GM13976 (cell line): Measurements from ENCODE around the gene ALPP.

Source experiments
- DNase-seq: peaks from one replicate; pipeline ENCODE4 v3.0.0; 2012; ENCODE audit warnings: low spot score
- in situ Hi-C: fragments of 300-500 bp; cut with MboI; formaldehyde crosslinking; loops from one replicate; pipeline ENCODE4 v1.12.0; 2022; ENCODE audit warnings: low sequenced_read_pairs, mixed read lengths, inconsistent platforms; ENCODE audit not compliant: unreplicated experiment
- TF ChIP-seq, protein P1 (sequence below): IDR thresholded peaks from 2 replicates; pipeline ENCODE4 v1.5.1; 2012; ENCODE audit warnings: borderline replicate concordance, mild to moderate bottlenecking; ENCODE audit not compliant: insufficient read depth; ENCODE audit errors: extremely low read depth, missing control alignments, control extremely low read depth

Gene ALPP

DNA sequence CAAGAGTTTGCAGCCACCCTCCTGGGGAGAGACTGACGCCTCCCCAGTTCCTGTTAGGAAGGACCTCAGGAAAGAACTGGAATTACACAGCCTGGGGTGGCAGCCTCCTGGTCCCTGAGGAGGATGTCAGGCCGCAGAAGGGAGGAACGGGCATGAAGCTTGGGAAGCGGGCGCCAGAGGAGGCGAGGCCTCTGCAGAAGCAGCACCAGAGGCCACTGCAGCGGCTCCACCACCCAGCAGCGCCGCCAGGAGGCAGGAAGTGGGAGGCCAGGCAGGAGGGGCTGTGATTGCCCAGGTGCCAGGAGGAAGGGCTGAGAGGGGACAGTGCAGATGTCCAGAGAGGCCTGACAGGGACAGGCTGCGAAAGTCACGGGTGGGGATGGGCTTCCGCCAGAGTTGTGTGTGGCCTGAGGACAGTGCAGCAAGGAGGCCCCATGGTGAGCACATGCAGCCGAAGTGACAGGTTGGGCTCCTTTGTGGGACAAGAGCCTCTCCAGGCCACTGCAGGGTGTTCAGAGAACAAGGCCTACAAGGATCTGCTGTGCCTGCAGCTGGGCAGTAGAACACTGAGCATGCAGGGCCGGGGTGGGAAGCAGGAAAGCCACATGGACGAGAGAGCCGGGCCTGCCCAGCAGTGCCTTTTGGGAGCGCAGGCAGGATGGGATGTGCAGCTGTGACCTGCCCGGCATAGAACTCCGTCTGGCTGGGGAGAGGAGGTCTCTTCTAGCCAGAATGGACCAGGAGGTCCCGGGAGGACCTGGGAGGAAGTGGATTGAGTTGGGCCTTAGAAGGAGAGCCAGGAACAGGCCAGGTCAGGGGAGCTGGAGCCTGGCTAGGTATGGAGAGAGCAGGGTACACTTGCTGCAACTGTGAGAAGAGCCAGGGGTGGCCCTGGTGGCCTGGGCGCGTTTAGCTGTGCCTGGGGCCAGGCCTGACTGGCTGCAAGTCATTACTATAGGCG lies 39.1 kb upstream of the ALPP start:
- no peak for DNase-seq
- in situ Hi-C loops, result no loop called here
- TF ChIP-seq, protein P1, sequence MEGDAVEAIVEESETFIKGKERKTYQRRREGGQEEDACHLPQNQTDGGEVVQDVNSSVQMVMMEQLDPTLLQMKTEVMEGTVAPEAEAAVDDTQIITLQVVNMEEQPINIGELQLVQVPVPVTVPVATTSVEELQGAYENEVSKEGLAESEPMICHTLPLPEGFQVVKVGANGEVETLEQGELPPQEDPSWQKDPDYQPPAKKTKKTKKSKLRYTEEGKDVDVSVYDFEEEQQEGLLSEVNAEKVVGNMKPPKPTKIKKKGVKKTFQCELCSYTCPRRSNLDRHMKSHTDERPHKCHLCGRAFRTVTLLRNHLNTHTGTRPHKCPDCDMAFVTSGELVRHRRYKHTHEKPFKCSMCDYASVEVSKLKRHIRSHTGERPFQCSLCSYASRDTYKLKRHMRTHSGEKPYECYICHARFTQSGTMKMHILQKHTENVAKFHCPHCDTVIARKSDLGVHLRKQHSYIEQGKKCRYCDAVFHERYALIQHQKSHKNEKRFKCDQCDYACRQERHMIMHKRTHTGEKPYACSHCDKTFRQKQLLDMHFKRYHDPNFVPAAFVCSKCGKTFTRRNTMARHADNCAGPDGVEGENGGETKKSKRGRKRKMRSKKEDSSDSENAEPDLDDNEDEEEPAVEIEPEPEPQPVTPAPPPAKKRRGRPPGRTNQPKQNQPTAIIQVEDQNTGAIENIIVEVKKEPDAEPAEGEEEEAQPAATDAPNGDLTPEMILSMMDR, result no peak

DNA sequence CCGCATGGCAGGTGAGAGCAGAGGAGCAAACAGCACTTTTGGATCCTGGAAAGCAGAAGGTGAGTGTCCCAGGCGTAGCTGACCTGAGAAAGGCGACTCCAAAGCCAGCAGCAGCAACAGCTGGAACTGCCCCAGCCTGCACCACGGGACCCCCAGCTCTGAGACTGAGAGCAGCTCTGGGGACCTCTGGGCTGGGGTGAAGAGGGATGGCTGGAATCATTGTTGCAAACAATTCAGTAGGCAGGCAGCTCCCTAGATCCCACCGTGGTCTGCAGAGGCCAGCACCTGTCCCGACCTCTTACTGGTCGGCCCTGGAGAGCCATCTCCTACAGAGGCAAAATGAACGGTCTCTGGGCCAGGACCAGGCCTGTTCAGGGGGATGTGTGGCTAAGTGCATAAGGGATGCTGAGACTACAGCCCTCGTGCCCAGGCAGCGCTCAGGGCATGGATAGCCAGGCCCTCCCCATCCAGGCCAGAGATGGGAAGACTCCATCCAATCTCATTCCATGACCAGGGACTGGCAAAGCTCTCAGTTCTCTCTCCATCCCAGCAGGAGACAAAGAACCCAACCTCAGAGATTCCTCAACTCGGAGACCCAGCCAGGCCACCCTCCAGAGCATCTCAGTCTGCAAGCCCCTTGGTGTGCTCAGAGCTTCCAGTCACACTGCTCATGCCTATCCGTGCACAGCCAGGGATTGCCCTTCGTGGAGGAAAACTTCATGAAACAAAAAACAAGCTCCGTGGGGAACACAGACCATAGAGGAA lies 38.2 kb upstream of the ALPP start:
- TF ChIP-seq, protein P1, result no peak

DNA sequence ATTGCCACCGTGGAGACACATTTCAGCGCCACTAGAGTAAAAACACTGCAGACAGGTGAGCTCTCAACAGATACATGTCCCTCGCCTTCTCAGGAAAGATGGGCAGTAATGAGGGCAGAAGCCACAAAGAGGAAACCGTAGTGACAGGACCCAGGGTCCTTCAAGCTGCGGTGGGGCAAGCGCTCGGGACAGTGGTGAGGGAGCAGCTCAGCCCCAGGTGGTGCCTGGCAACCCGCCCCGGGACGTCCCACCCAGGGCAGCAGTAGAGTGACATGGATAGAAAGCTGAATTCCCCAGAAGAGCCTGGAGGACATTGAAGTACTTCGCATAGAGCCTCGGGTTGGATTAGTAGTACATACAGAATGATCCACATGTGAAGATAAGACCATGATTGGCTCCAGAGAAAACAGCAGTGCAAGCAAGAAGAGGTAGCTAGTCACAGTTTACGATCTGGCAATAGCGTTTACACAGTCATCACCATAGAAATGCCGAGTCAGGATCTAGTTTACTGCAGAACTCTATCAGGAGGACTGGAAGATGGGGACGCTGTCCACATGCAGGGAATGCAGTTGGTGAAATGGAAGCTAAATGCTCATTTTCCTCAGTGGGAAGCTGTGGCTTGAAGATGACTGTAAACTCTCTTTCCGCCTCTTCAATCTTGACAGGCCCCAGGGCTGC lies 37.4 kb upstream of the ALPP start:
- in situ Hi-C loops, result no loop called here
- TF ChIP-seq, protein P1, result no peak
- DNase-seq, result no peak

More for the DNA sequence above, 38.2 kb upstream of the ALPP start:
- DNase-seq, result no peak
- in situ Hi-C loops, result no loop called here

DNA sequence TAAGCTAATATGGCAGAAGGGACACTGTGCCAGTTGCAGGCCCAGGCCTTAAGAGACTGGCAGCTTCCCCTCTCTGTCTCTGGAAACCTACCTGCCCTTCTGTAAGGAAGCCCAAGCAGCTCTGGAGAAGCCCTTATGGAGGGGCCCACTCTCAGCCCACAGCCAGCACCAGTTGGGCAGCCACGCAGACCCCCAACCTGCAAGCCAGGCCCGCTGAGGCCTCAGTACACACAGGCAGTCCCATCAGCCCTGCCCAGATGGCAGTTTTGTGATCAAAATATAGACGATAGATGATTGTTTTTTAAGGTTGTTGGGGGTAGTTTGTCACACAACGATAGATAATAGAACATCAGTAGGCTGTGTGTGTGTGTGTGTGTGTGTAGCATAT lies 36.8 kb upstream of the ALPP start:
- TF ChIP-seq, protein P1, result no peak
- in situ Hi-C loops, result no loop called here

DNA sequence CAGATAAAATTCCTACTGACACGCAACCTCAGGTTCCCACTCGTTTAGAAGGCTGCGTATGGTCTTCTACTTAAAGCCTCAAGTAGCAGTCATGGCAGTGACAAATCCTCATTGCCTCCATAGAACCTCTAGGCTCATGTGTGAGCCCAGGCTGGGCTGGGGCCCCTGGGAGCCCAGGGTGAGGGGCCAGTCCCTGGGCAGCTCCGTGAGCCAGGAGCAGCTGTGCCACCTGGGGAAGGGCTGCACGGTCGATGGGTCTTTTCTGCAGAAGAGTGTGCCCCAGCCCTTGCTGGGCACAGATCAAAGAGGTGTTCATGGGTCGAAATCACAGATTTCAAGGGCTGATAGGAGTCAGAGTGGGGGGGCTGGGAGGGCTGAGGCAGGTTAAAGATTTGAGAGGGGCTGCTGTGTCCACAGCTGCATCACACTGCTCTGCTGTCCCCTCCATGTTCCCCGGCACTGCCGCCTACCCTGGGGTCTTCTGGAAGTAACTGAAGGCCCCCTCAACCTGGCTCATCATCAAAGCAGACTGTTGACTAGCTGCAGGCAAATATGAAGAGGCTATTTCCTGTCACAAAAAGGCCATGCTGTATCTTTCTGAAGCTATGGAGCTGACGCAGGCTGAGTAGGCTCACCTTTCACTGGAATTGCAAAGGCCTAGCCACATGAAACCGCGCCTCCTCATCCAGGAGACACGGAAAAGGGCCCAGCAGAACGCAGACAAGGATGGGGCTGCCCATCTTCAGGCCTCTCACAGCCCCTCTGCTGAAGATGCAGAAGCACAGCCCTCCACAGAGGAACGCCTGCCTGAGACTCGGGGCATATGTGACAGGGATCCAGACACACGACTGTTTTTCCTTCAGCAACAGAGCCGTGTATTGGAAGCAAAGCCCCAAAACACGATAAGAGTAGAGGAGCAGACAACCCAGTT lies 35.7 kb upstream of the ALPP start:
- in situ Hi-C loops, result no loop called here

More for the DNA sequence above, 36.8 kb upstream of the ALPP start:
- DNase-seq, result no peak

More for the DNA sequence above, 35.7 kb upstream of the ALPP start:
- DNase-seq, result no peak
- TF ChIP-seq, protein P1, result no peak
